ENCODE results near the gene CXorf58. TPM values are rescaled to one million over a fixed set of nuclear protein-coding genes. Genes with fewer than 3 reads are reported as not detected.
A peak's percentile ranks its signal among the peaks of the same experiment; 100 is the strongest.

The CXorf58 gene
- total and polyA plus RNA-seq, 2 of the 4 experiments (the other 2 are of a cell fraction): not detected

- H3K23ac ChIP-seq (ENCODE audit: low read depth, low read length): no peak overlapping the region
- no peak overlapping the region for H2BK15ac ChIP-seq (ENCODE audit: low read depth, low read length)
- no peak overlapping the region for H3K4ac ChIP-seq (ENCODE audit: low read depth, low read length)
- no peak overlapping the region for H2BK120ac ChIP-seq (ENCODE audit: low read depth, low read length)
- no peak overlapping the region for H3K27ac ChIP-seq (ENCODE audit: insufficient read depth, low read length)
- no peak overlapping the region for H3K4me3 ChIP-seq (ENCODE audit: insufficient read depth, low read depth, low read length)
- no peak overlapping the region for H4K91ac ChIP-seq (ENCODE audit: insufficient read depth, low read depth, low read length)
- H3K9me3 ChIP-seq (ENCODE audit: control insufficient read depth, insufficient read depth, low read length): no peaks in the 10 kb centered on the region
- dilution Hi-C loops (cut with HindIII; ENCODE audit: low sequenced_read_pairs, unreplicated experiment): no loop called here
- BruUV-seq (replicated peaks): no TSS peak
- no peak overlapping the region for H2BK5ac ChIP-seq (ENCODE audit: low read depth, low read length, poor library complexity, severe bottlenecking)
- in situ Hi-C loops (cut with MboI; ENCODE audit: low sequenced_read_pairs): no loop called here
- no peak overlapping the region for H2AK9ac ChIP-seq (replicated peaks; ENCODE audit: low read depth, low read length, poor library complexity)
- ChIA-PET POLR2A (ENCODE audit: unreplicated experiment) (no interaction called here), CTCF (no interaction called here)
- no peak overlapping the region for H3K18ac ChIP-seq (ENCODE audit: low read depth, low read length)
- H3K9me1 ChIP-seq (ENCODE audit: insufficient read depth, low read length): peaks cover 4% of the 10 kb centered on the region; the same call in 1 of the 2 replicates
- H3K9ac ChIP-seq (ENCODE audit: low read depth, low read length): no peak overlapping the region
- H3K4me2 ChIP-seq (ENCODE audit: low read depth, low read length): no peak overlapping the region
- peak overlapping the region; percentile 10 for H2AFZ ChIP-seq (replicated peaks; ENCODE audit: low read length, poor library complexity)
- H2BK20ac ChIP-seq (ENCODE audit: low read depth, low read length): no peak overlapping the region
- no CpG with 5 or more reads among the region's 2 CpGs for WGBS, 2 experiments (ENCODE audit: extremely low coverage in 2 of 2, insufficient read length in 1 of 2)
- H2AK5ac ChIP-seq (ENCODE audit: low read depth, low read length): no peak overlapping the region
- no peaks in the 10 kb centered on the region; a peak in 1 of 4 replicates for H3K79me1 ChIP-seq (ENCODE audit: low read depth in 1 of 2, low read length in 2 of 2)
- peaks cover 4% of the 10 kb centered on the region for H3K27me3 ChIP-seq (ENCODE audit: control insufficient read depth, insufficient read depth, low read length)
- intact Hi-C loops (cut with micrococcal nuclease): no loop called here
- ATAC-seq (ENCODE audit: low read depth) (no peak), DNase-seq (no peak)
- H4K8ac ChIP-seq (ENCODE audit: low read depth in 2 of 2, low read length in 2 of 2): no peak overlapping the region
- H4K5ac ChIP-seq (ENCODE audit: low read depth, low read length): no peak overlapping the region
- H3K4me1 ChIP-seq (ENCODE audit: control insufficient read depth, insufficient read depth, low read length): peaks cover 4% of the 10 kb centered on the region; the same call in 1 of the 2 replicates
- H3K56ac ChIP-seq (ENCODE audit: extremely low read depth, insufficient read depth, low read length): no peak overlapping the region
- H3K36me3 ChIP-seq (ENCODE audit: control insufficient read depth, insufficient read depth, low read length): no peaks in the 10 kb centered on the region
- no peaks in the 10 kb centered on the region for H4K20me1 ChIP-seq (ENCODE audit: insufficient read depth, low read length)
- no peak overlapping the region for H3K14ac ChIP-seq (replicated peaks; ENCODE audit: low read depth, low read length)
- TF ChIP-seq BHLHE40 (IDR thresholded peaks at IDR 0.05; ENCODE audit: low read depth, low read length): no peak
- TF ChIP-seq RCOR1 (IDR thresholded peaks at IDR 0.05; ENCODE audit: insufficient replicate concordance, low read length): no peak
- no peak for TF ChIP-seq USF2 (IDR thresholded peaks at IDR 0.05; ENCODE audit: low read depth, low read length)
- no peak for TF ChIP-seq ELK1 (IDR thresholded peaks at IDR 0.05; ENCODE audit: borderline replicate concordance, low read depth, low read length)
- TF ChIP-seq CTCF (conservative IDR thresholded peaks at IDR 0.05; ENCODE audit: low read depth, low read length): no peak
- no peak for TF ChIP-seq POLR2A (IDR thresholded peaks at IDR 0.05; ENCODE audit: low read depth, low read length)
These were observed 73.9 kb downstream of the CXorf58 start for GRCh38 chrX:23981711-23982110.

Measured in IMR-90 (cell line).